Calu3 (cell line): Measurements from ENCODE around the gene TENM3. TPM values are rescaled to one million over a fixed set of nuclear protein-coding genes. Genes with fewer than 3 reads are reported as not detected.

Experiments
- BruUV-seq: library from RNA; stranded (reverse); fragments of 400-500 nt; replicated peaks from 2 replicates; lab custom pipeline; 2021; lab: Mats Ljungman, UMichigan
- CTCF ChIA-PET: fragments of 300-600 bp; sonication (Branson Sonifier 250); formaldehyde crosslinking; loops from one replicate; lab custom pipeline; 2022; ENCODE audit warnings: antibody characterized with exemption; lab: Charles Lee
- DNase-seq: peaks from one replicate; pipeline ENCODE4 v3.0.0; 2022
- H3K27ac Mint-ChIP-seq: one replicate; pipeline ENCODE4 v1.8.0; 2022; ENCODE audit warnings: mixed read lengths; ENCODE audit not compliant: unreplicated experiment
- H3K27me3 Mint-ChIP-seq: one replicate; pipeline ENCODE4 v1.8.0; 2022; ENCODE audit warnings: mixed read lengths; ENCODE audit not compliant: unreplicated experiment
- H3K36me3 Mint-ChIP-seq: one replicate; pipeline ENCODE4 v1.8.0; 2022; ENCODE audit warnings: mild to moderate bottlenecking, moderate library complexity, mixed read lengths; ENCODE audit not compliant: insufficient read depth, unreplicated experiment
- H3K4me1 Mint-ChIP-seq: one replicate; pipeline ENCODE4 v1.8.0; 2022; ENCODE audit warnings: mild to moderate bottlenecking, low read depth, mixed read lengths; ENCODE audit not compliant: unreplicated experiment
- H3K4me3 Mint-ChIP-seq: one replicate; pipeline ENCODE4 v1.8.0; 2022; ENCODE audit warnings: mild to moderate bottlenecking, low read depth, moderate library complexity, mixed read lengths; ENCODE audit not compliant: unreplicated experiment
- H3K9me3 Mint-ChIP-seq: one replicate; pipeline ENCODE4 v1.8.0; 2022; ENCODE audit warnings: low read depth, mixed read lengths; ENCODE audit not compliant: unreplicated experiment
- intact Hi-C: fragments of 100-400 bp; cut with micrococcal nuclease; formaldehyde crosslinking; loops from one replicate; pipeline ENCODE4 v1.10.0; 2022; ENCODE audit not compliant: unreplicated experiment
- total RNA-seq: library from RNA; stranded (reverse); gene quantifications from 2 replicates; pipeline ENCODE4 v1.2.3, GENCODE V29; 2022
- TF ChIP-seq, protein P1 (sequence below): fragments of 200-600 bp; IDR thresholded peaks from one replicate; pipeline ENCODE4 v1.8.0; 2022; ENCODE audit warnings: antibody characterized with exemption; ENCODE audit not compliant: unreplicated experiment

Gene TENM3
- total RNA-seq, 1 experiment from 2014 or later: 5.9 TPM

DNA sequence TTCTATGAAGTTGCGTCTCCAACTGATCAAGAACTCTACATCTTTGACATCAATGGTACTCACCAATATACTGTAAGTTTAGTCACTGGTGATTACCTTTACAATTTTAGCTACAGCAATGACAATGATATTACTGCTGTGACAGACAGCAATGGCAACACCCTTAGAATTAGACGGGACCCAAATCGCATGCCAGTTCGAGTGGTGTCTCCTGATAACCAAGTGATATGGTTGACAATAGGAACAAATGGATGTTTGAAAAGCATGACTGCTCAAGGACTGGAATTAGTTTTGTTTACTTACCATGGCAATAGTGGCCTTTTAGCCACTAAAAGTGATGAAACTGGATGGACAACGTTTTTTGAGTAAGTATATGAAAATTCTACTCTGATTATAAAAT is 511.7 kb downstream of the TENM3 start:
- intact Hi-C loops: no loop called here
- Mint-ChIP-seq H3K4me3 (no peak overlapping the region), H3K4me1 (no peaks in the 10 kb centered on the region), H3K9me3 (no peaks in the 10 kb centered on the region), H3K27me3 (no peaks in the 10 kb centered on the region), H3K27ac (no peak overlapping the region), H3K36me3 (no peaks in the 10 kb centered on the region)
- DNase-seq: no peak
- BruUV-seq: no TSS peak
- TF ChIP-seq, protein P1, sequence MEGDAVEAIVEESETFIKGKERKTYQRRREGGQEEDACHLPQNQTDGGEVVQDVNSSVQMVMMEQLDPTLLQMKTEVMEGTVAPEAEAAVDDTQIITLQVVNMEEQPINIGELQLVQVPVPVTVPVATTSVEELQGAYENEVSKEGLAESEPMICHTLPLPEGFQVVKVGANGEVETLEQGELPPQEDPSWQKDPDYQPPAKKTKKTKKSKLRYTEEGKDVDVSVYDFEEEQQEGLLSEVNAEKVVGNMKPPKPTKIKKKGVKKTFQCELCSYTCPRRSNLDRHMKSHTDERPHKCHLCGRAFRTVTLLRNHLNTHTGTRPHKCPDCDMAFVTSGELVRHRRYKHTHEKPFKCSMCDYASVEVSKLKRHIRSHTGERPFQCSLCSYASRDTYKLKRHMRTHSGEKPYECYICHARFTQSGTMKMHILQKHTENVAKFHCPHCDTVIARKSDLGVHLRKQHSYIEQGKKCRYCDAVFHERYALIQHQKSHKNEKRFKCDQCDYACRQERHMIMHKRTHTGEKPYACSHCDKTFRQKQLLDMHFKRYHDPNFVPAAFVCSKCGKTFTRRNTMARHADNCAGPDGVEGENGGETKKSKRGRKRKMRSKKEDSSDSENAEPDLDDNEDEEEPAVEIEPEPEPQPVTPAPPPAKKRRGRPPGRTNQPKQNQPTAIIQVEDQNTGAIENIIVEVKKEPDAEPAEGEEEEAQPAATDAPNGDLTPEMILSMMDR: no peak
- CTCF ChIA-PET: no interaction called here

DNA sequence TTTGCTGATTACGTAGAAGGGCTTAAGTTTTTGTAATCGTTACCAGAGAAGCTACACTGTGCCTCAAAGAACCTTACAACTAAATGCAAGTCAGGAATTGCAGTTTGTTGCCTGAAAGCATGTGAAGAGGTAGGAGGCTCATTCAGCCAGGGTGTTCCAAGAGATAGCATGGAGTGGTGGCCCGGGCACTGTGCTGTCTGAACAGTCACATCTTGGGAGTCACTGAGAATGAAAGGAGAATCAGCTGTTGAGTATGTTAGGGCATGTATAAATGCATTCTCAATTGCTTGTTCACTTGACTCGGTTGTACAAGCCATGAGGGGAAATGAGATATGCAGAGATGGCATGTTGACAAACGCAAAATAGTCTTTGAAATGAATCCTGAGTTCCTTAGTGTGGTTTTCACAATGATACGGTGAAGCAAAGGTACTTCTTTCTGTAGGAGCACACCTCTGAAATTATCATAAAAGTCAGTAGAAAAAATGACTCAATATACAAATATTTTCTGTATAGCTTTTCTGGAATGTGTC is 513.0 kb downstream of the TENM3 start:
- CTCF ChIA-PET: no interaction called here

DNA sequence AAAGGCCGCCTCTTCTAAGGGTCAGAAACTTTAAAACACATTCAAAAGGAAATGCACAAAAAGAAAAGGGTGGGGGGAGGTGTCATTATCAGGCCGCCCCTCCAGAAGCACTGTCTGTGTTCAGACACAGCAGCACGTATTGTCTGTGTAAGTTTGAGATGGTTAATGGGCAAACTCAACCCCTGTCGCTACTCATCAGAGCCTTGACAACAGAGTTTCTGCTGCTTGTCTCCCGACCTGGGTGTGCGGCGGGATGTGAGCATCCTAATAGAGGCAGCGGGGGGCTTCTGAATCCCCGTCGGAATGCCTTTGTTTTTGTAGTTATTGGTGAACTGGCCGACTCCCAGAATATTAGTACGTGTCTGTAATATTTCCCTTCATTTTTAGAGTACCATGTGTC is 515.1 kb downstream of the TENM3 start:
- TF ChIP-seq, protein P1: no peak
- no peaks in the 10 kb centered on the region for H3K27me3 Mint-ChIP-seq
- H3K4me3 Mint-ChIP-seq: no peak overlapping the region
- no peak overlapping the region for H3K27ac Mint-ChIP-seq
- no peak for DNase-seq
- no peaks in the 10 kb centered on the region for H3K36me3 Mint-ChIP-seq
- H3K4me1 Mint-ChIP-seq: no peaks in the 10 kb centered on the region
- H3K9me3 Mint-ChIP-seq: no peaks in the 10 kb centered on the region
- no TSS peak for BruUV-seq
- CTCF ChIA-PET: no interaction called here
- intact Hi-C loops: no loop called here

More for the DNA sequence above, 513.0 kb downstream of the TENM3 start:
- BruUV-seq: no TSS peak
- Mint-ChIP-seq H3K27ac (no peak overlapping the region), H3K4me1 (no peaks in the 10 kb centered on the region), H3K36me3 (no peaks in the 10 kb centered on the region), H3K27me3 (no peaks in the 10 kb centered on the region), H3K9me3 (no peaks in the 10 kb centered on the region), H3K4me3 (no peak overlapping the region)
- intact Hi-C loops: no loop called here
- TF ChIP-seq, protein P1: no peak
- no peak for DNase-seq

DNA sequence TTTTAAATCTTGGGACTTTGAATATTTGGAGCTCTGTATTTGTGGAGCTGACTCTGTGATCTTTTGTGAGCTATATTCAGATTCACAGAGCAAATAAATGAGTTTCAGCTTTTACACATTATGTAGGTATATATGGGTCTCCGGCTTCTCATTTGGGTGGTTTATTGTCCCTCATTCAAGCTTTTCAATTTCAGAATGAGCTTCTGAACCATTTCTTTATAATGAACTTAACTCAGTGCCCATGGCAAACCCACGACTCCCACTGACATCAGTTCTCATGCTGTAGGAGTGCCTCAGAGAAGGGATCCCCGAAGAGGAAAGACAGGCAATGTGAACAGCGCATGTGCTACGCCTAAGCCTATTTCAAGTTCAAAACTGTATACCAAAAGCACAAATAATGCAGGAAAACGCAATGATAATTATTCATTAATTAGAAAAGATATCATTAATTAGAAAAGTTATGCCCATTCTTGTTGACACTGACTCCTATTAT is 517.4 kb downstream of the TENM3 start:
- Mint-ChIP-seq H3K27me3 (no peaks in the 10 kb centered on the region), H3K4me3 (no peak overlapping the region), H3K9me3 (no peaks in the 10 kb centered on the region), H3K36me3 (no peaks in the 10 kb centered on the region), H3K4me1 (no peaks in the 10 kb centered on the region), H3K27ac (no peak overlapping the region)
- intact Hi-C loops: no loop called here
- CTCF ChIA-PET: no interaction called here
- BruUV-seq: no TSS peak
- no peak for DNase-seq
- TF ChIP-seq, protein P1: no peak
